NOMO-1 treated with dmso at 0.1 percent for 144 hours (cell line): ENCODE data around the gene B9D1.

Experiments
- DNase-seq: peaks from one replicate; lab custom pipeline; 2025; ENCODE audit not compliant: unreplicated experiment; lab: John Stamatoyannopoulos, UW

Gene B9D1

DNA sequence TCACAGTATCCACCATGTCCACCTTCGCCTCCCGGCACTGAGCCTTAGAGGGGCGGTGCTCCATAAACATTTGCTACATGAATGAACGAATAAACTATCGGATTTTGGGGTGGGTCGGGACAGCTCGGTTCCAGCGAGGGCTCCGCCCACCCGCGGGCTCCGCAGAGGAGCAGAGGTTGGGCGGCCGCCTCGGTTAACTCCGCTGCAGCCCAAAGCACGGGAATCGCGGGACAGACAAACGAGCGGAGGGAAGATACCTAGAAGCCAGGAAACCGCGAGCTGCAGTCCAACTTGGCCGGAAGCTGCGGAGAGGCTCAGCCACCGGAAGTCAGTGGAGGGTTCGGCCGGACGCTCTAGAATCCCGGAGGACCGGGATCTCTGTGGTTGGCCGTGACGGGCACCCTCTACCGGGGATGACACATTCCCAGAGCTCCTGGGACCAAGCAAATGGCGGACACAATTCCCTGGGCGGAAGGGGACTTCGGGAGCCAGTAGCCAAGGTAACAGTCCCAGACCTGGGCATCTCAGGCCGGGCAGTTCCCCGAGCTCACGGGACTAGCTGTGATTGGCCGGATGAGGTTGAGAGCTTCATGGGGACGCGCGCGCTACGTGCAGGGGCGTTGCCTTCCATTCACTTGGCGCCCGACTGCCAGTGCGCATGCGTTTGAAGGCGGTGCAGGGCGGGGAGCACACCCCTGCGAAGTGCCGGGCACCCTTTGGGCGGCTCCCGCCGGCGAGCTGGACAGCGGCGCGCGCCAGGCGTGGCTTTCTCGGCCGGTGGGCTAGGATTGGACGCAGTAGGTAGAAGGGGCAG, 15.3 kb upstream of the B9D1 start:
- DNase-seq: peak; percentile 97

DNA sequence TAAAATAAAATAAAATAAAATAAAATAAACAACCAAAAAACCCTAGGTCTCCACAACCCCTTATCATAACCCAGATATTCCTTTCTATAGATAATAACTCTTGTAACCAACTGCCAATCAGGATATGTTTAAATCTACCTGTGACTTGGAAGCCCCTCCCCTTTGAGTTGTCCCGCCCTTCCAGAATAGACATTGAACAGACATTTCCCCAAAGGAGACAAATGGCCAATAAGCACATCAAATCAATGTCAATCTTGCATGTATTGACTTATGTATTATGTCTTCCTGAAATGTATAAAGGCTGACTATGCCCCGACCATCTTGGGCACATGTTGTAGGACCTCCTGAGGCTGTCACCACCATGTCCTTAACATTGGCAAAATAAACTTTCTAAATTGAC, 14.3 kb upstream of the B9D1 start:
- no peak for DNase-seq

DNA sequence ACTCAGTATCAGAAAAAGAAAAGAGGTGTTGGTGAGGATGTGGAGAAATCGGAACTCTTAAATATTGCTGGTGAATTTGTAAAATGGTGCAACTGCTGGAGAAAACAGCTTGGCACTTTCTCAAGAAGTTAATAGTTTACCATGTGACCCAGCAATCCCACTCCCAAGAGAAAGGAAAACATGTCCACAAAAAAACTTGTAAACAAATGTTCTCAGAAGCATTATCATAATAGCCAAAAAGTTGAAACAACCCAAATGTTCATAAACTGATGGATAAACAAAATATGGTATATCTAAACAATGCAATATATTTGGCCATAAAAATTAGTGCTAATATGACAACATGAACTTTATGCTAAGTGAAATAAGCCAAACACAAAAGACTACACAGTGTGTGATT, 13.2 kb upstream of the B9D1 start:
- DNase-seq: no peak

DNA sequence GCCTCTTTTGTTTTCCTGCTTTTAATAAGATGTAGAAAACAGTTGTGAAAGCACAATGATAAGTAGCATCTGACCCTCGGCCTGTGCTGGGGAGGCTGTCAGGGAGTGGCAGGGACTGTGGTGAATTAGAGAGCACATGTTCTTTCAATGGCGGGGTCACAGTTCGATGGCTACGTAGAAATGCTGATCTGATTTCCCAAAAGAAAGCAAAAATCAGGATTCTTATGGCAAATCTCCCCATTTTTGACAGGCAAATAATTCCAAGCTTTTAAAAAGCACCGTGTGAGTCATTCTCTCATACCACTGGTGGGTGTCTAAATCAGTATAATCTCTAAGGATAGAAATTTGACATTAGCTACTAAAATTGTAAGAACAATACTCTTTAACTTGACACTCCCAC, 11.6 kb upstream of the B9D1 start:
- DNase-seq: no peak

DNA sequence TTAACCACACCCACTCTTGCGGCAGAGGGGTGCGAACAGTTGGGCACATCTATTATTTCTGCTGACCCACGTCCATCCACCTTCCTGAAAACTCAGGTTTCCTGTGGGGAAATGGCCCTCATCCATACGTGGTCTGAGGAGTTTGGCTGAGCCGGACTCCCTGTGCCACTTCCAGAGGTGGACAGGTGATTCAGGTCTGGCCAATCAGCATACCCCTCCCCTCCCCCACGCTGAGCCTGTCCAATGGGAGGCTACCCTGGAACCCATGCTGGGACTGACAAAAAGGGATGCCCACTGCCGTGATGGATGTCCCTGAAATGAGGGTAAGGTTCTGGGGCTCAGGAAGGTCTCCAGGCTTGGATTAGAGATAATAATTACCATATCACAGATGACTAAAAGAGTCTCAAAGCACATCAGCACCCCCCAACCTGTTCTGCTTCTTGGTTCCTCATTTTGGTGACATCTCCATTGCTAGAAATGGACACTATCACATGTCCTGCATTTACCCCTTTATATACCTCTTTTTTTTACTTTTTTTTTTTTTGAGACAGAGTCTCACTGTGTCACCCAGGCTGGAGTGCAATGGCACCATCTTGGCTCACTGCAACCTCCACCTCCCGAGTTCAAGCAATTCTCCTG, 10.5 kb upstream of the B9D1 start:
- DNase-seq: peak; percentile 20

DNA sequence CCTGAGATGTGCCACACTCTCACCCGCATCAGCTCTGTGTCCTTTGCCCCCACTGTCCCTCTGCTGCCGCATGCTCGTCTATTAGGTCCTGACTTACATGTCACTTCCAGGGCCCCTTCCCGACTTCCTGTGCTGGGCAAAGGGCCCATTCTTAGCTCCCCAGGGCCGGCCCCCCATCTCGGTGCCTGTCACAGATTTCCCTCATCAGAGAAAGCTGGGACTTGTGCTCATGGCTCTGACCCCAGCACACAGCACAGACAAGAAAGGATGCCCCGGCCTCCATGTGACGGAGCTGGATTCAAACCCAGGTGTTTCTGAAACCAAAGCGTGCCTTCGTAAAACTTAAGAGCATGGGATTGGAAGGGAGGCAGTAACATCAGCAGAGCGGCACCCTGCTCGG, 9.9 kb upstream of the B9D1 start:
- no peak for DNase-seq

DNA sequence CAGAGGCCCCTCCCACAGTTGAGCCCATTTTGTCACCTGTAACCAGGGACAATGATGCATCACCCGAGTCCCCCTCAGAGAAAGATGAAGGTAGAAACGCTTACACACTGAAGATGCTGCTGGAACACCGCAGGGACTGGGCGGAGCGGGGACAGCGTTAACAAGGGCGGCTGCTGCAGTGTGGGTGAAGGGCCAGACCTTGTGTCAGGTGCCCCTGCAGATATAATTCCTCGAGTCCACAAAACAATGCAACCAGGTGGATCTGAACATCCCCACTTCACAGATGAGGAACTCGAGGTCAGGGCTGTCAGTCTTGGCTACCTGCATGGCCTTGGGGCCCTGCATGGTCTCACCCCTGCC, 9.5 kb upstream of the B9D1 start:
- DNase-seq: no peak

DNA sequence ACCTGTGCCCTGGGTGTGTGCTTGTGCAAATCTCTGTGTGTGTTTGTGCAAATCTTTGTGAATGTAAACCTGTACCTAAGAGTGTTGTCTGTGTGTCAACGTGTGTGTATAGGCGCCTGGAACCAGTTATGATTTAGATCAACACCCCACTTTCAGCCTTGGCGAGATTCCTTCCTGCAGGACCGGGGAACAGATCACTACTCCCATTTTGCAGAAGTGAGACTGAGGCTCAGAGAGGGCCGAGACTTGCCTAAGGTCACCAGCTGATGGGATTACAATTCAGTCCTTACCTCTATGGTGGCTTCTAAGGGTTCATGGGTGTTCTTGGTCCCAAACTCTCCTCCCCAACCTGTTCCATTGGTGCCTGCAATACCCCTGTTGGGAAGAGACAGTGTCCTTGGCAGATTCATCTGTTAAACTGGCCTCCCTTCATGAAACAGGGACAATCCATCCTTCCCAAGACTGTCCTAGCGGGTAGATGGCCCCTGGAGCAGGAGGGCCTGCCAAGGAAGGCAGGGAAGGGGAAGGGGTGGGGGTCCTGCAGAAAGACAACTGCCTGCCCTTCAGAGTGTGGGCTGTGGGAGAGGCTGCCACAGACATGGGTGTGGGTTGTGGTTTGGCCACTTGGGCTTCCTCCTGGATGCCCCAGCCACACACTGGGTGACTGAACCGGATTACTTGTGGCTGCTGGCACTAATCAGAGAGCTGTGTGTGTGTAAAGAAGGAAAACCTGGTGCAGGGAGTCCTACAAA, 8.9 kb upstream of the B9D1 start:
- DNase-seq: no peak

DNA sequence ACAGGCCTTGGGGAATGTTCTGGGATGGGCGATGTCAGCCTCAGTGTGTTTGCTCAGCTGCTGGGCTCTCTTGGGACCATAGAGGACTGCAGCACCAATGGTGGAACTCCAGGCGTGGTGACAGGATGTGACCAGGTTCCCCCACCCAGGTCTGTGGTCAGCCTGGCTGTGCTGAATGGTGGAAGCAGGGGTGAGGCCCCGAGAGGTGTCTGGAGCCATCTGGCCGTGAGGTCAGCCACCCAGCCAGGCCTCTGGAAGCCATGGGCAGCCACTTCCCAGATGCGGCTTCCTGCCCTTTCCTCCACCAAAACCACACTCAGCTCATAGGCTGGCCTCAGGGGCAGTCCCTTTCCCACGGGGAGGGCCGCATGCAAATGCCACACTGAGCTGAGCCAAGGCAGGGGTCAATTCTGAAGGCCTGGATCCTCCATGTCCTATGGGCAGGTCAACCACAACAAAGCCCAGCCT, 8.0 kb upstream of the B9D1 start:
- DNase-seq: no peak

DNA sequence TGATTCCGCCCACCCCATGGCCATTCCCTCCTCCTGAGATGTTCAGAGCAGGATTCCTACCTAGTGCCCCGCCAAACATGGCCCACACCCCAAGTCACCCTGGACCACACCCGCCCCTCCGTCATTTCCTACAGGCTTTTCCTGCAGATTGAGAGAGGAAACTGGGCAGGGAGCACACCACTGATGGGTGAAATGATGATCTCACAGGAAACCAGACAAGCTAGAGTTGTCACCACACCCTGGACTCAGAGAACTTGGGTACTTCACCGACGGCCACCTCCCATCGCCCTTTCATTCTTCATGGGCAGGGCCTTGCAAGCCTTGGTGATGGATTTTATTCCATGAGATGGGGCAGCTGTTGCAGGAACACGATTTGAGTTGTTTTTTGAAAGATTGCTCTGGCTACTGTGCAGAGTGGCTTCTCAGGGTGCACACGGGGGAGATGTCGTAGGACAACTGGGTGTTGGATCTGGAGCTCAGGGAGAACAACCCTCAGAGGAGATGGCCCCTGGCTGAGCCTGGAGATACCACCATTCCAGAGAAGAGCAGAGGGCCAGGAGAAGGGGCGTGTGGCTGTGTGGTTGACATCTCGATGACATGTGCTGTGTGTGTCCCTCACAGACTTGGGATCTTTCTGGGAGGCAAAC, 7.4 kb upstream of the B9D1 start:
- DNase-seq: no peak

DNA sequence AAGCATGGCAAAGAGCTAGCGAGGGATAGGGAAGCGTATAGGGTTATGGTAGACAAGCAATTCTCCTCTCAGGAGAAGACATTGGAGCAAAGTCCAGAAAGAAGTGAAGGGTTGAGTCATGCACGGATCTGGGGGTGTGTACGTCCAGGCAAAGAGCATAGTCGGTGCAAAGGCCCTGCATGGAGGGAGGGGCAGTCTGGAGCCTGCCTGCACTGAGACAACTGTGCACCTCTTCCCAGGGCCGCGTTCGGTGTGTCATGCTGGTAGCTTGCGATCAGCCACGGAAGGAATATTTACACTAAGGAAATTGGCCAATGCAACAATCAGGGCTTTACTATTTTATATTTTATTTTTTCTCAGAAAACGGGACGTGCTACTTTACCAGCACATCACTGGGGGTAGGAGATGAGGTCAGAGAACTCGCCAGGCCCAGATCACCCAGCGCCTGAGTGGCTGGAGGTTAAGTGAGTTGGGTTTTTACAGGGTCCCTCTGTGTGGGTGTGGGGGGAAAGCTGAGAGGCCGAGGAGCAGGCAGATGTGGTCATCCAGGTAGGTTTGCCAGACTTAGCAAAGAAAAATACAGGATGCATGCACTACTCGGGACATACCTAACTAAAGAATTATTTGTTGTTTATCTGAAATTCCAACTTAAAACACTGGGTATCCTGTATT, 6.7 kb upstream of the B9D1 start:
- no peak for DNase-seq

DNA sequence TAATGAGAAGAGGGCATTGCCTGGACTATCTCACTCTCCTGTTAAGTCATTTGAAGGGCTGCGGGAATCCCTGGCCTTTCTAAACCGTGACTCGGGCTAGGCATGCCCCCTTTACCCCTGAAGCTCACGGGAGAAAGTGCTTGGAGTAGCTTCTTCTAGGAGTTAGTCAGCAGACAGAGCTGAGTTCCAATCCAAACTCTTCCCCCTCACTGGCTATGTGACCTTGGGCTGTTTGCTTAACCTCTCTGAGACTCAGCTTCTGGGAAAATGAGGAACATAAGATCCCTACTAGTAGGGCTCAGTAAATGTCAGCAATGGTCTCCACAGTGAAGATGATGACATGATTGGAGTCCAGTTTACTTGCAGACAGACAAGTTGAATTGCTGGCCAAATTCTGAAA, 5.7 kb upstream of the B9D1 start:
- DNase-seq: no peak

DNA sequence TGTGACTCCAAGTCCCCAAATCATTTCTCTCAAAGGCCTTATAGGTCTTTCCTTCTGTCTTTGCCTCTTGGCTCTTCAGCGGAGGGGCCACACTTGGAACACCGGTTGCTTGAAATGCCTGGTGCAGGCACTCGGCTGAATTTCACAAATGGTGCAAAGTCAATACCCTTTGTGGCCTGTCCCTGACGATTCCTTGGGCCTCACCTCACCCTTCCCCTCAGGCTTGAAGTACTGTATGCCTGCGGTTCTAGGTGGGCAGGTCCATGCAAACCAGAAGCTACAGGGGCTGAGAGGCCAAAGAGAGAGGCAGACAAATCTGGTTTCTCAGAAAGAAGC, 4.1 kb upstream of the B9D1 start:
- no peak for DNase-seq

DNA sequence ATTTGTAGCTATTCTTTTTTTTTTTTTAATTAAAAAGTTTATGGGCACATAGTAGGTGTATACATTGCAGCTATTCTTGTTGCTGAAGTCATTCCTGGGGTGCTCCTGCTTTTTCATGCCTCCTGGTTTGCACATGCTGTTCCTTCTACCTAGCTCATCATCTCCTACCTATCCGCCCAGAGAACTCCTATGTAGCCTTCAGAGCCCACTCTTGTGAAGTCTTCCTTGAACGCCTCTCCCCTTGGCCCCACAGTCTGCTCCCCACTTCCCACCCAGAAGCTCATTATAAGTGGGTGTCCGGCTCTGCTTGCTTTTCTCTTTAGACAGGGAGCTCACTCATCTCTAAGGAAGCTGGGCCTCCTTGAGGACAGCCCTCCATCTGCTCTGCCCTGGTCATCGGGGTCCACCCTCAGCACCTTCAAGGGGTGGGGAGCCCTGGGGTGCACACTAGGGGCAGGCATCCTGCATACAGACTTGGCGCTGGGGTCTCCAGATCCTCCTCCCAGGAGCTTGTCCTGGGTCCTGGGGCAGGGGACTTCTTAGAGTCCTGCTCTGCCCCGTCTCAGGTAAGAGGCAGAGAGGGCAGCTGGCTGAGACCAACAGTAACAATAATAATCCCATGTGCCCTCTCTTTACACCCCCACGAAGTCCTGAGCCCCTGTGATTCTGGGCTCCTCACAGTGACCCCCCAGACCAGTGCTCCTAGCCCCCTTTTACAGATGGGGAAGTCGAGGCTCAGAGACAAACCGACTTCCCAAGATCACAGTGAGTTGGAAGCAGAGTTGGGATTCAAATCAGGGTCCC, 3.5 kb upstream of the B9D1 start:
- DNase-seq: no peak

DNA sequence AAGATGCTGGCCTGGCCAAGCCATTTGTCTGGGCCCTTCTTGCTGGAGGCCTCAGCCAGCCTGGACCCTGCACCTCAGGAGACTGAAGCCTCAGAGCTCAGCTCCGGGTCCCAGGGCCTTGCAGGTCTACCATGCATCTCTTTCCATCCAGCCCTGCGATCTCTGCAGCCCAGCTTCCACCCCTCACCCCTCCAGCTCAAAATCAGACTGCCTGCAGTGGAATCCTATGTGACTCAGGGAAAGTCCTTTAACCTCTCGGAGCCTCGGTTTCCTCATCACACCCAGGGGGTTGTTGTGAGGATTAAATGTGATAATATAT, 2.9 kb upstream of the B9D1 start:
- DNase-seq: no peak

DNA sequence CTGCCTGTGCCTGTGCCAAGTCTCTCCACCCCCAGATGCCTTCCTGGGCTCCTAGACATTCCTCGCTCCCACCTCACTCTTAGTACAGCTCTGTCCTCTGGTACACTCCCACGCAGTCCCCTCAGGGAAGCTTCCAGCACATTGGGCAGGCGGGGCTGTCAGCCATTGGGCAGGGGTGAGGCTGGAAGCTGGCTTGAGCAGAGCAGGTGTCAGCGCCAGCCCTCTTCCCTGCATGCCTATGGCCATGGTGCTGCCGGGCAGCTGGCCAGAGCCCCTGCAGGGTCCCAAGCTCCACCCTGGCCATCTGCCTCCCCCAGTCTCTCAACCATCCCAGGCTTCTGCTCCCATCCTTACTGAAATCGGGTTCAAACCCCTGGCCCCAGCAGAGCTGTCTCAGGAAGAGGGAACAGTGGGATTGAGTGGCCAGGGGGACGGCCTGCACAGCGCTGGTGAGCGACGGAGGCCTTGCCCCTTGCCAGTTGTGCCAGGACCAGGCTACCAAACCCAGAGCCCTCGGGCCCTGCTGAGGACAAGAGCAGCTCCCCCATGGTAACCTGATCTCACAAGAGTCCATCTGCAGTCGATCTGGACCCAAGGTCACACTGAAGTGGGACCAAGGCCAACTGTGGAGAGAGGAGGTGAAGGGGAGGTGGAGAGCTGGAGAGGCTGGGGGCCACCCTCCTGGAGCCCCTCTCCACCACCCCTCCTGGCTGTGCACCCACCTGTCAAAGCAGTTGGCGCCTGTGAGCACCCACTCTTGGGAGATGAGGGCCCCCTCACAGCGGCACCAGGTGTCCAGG, 2.4 kb upstream of the B9D1 start:
- no peak for DNase-seq

DNA sequence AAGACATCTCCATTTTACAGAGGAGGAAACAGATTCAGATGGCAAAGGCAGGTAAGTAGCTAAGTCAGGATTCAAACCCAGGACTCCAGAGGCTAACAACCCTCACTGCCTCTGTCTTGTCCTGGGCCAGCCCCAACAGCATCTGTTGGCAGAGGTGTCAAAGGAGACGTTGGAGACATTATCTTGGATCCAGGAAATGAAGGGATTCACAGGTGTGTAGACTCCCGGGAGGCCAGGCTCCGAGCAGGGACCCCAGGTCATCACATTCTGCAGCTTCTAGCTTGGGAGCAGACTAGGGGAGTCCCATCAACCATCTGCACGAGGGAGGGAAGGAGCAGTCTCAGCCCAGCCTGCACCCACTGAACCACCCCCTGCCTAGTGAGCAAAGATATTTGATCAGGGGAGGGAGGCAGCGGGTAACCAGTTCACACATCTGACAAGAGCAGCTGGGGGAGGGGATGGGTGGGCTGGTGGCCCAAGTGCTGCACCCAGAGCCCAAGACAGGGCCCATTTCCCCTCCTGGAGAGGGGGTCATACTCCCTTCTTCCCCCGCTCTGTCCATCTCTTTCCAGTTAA, 1.0 kb upstream of the B9D1 start:
- no peak for DNase-seq

DNA sequence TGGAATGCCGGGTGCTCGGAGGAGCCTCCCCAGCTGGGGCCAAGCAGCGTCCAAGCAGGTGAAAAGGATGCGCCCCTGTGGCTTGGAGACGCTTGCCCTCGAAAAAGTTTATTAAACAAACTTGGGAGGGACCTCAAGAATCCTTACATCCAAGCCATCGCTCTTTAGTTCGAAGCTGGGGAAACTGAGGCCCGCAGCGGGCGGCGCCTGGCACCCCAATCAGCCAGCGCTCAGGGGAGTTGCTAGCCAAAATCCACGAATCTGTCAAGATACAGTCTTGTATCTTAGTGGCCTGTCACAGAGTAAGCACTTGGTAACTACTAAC, 553 bp upstream of the B9D1 start:
- DNase-seq: no peak

DNA sequence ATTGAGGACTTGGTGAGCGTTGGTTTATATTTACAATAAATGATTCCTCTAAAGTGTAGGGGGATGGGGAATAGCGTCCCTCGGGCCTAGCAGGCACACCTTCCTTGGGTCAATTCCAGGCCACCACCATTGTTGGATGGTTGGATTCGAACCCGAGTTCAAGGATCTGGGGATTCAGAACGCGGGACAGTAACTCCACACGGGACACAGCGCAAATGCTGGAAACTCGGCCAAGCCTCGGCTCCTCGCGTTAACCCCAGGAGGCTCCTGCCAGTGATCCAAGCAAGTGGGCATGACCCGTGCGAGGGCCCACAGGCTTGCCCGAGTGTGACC, 613 bp downstream of the B9D1 start:
- no peak for DNase-seq

DNA sequence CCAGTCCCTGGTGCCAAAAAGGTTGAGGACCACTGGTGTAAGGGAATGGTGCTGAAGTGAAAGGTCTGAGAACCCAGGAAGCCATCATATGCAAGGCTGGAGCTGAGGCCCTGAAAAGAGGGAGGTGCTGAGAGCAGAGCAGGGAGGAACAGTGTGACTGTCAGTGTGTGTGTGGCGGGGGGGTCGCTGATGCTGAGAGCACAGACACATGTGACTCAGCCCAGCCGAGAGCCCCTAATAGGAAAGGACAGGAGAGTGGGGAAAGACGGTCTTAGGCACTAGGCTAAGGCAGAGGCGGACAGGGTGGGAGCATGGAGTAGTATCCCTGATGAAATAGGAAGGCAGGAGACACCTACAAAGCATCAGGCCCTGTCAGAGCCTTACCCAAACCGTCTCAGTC, 1.2 kb downstream of the B9D1 start:
- DNase-seq: no peak
